ENCODE results near the gene TIGAR.

Gene TIGAR

GRCh38 chr12:4282892-4283511, 38.0 kb upstream of the TIGAR start:
- DNase-seq (ENCODE audit: low read depth): no peak

- no peak for DNase-seq (ENCODE audit: low read depth)
Observed at GRCh38 chr12:4283512-4284255, 37.3 kb upstream of the TIGAR start.

- DNase-seq (ENCODE audit: low read depth): no peak
Observed at GRCh38 chr12:4284306-4284705, 36.7 kb upstream of the TIGAR start.

- no peak for DNase-seq (ENCODE audit: low read depth)
Observed at GRCh38 chr12:4285070-4285469, 35.9 kb upstream of the TIGAR start.

GRCh38 chr12:4286228-4286627, 34.8 kb upstream of the TIGAR start:
- no peak for DNase-seq (ENCODE audit: low read depth)

GRCh38 chr12:4286771-4287317, 34.2 kb upstream of the TIGAR start:
- DNase-seq (ENCODE audit: low read depth): no peak

- no peak for DNase-seq (ENCODE audit: low read depth)
Observed at GRCh38 chr12:4287325-4288211, 33.4 kb upstream of the TIGAR start.

GRCh38 chr12:4288296-4289131, 32.5 kb upstream of the TIGAR start:
- DNase-seq (ENCODE audit: low read depth): no peak

GRCh38 chr12:4289231-4289878, 31.7 kb upstream of the TIGAR start:
- no peak for DNase-seq (ENCODE audit: low read depth)

- no peak for DNase-seq (ENCODE audit: low read depth)
Observed at GRCh38 chr12:4289998-4290790, 30.8 kb upstream of the TIGAR start.

GRCh38 chr12:4292341-4293073, 28.5 kb upstream of the TIGAR start:
- no peak for DNase-seq (ENCODE audit: low read depth)

- no peak for DNase-seq (ENCODE audit: low read depth)
Observed at GRCh38 chr12:4293299-4293965, 27.6 kb upstream of the TIGAR start.

- no peak for DNase-seq (ENCODE audit: low read depth)
Observed at GRCh38 chr12:4293966-4294505, 27.0 kb upstream of the TIGAR start.

- no peak for DNase-seq (ENCODE audit: low read depth)
Observed at GRCh38 chr12:4296751-4297150, 24.3 kb upstream of the TIGAR start.

GRCh38 chr12:4297617-4298016, 23.4 kb upstream of the TIGAR start:
- no peak for DNase-seq (ENCODE audit: low read depth)

- no peak for DNase-seq (ENCODE audit: low read depth)
Observed at GRCh38 chr12:4300883-4301282, 20.1 kb upstream of the TIGAR start.

GRCh38 chr12:4301932-4302501, 19.0 kb upstream of the TIGAR start:
- no peak for DNase-seq (ENCODE audit: low read depth)

GRCh38 chr12:4302881-4303280, 18.1 kb upstream of the TIGAR start:
- no peak for DNase-seq (ENCODE audit: low read depth)
